AG08395 (cell line): ENCODE results near the gene PER3.
"Not testable (repeated sequence)": the region's sequence is repeated elsewhere in the genome, so short reads cannot be mapped to it uniquely, and the experiment has no call there.

Experiments
- DNase-seq: peaks from one replicate; pipeline ENCODE4 v3.0.0; 2012; ENCODE audit warnings: mixed read lengths, low spot score

The PER3 gene

GRCh38 chr1:7780976-7781375, 3.1 kb upstream of the PER3 start:
- DNase-seq: no peak

GRCh38 chr1:7781501-7781900, 2.6 kb upstream of the PER3 start:
- no peak for DNase-seq

- DNase-seq: no peak
These were observed 2.1 kb upstream of the PER3 start for GRCh38 chr1:7781923-7782495.

- peak; percentile 84 for DNase-seq
These were observed 846 bp upstream of the PER3 start for GRCh38 chr1:7783178-7783711.

- DNase-seq: peak; percentile 15
These were observed 491 bp downstream of the PER3 start for GRCh38 chr1:7784492-7785071.

GRCh38 chr1:7785108-7785507, 1.0 kb downstream of the PER3 start:
- DNase-seq: no peak

GRCh38 chr1:7786795-7787194, 2.7 kb downstream of the PER3 start:
- no peak for DNase-seq

- DNase-seq: no peak
These were observed 5.7 kb downstream of the PER3 start for GRCh38 chr1:7789828-7790227.

- not testable (repeated sequence) for DNase-seq
These were observed 6.9 kb downstream of the PER3 start for GRCh38 chr1:7791027-7791426.

- DNase-seq: no peak
These were observed 11.3 kb downstream of the PER3 start for GRCh38 chr1:7795406-7795805.

GRCh38 chr1:7805460-7805859, 21.4 kb downstream of the PER3 start:
- DNase-seq: no peak

GRCh38 chr1:7808253-7808844, 24.3 kb downstream of the PER3 start:
- peak; percentile 39 for DNase-seq

- no peak for DNase-seq
These were observed 25.7 kb downstream of the PER3 start for GRCh38 chr1:7809742-7810141.

- DNase-seq: peak; percentile 83
These were observed 26.3 kb downstream of the PER3 start for GRCh38 chr1:7810395-7810794.

GRCh38 chr1:7811476-7811875, 27.4 kb downstream of the PER3 start:
- DNase-seq: no peak

GRCh38 chr1:7813677-7814373, 29.7 kb downstream of the PER3 start:
- no peak for DNase-seq

GRCh38 chr1:7821282-7821681, 37.2 kb downstream of the PER3 start:
- no peak for DNase-seq

- no peak for DNase-seq
These were observed 40.6 kb downstream of the PER3 start for GRCh38 chr1:7824701-7825100.

- DNase-seq: no peak
These were observed 42.3 kb downstream of the PER3 start for GRCh38 chr1:7826363-7826762.

GRCh38 chr1:7827126-7827955, 43.2 kb downstream of the PER3 start:
- no peak for DNase-seq

- no peak for DNase-seq
These were observed 47.4 kb downstream of the PER3 start for GRCh38 chr1:7831458-7831857.

GRCh38 chr1:7833035-7833434, 48.9 kb downstream of the PER3 start:
- no peak for DNase-seq
